HG03064 (cell line): Measurements from ENCODE around the gene FAM149B1.

Source experiments
- ATAC-seq: cut with Tn5 transposase; IDR thresholded peaks from one replicate; pipeline ENCODE4 v1.9.1; 2021; ENCODE audit warnings: low read depth; ENCODE audit not compliant: unreplicated experiment

Gene FAM149B1

GRCh38 chr10:73263693-73264347 is 95.9 kb downstream of the FAM149B1 start:
- ATAC-seq: no peak

DNA sequence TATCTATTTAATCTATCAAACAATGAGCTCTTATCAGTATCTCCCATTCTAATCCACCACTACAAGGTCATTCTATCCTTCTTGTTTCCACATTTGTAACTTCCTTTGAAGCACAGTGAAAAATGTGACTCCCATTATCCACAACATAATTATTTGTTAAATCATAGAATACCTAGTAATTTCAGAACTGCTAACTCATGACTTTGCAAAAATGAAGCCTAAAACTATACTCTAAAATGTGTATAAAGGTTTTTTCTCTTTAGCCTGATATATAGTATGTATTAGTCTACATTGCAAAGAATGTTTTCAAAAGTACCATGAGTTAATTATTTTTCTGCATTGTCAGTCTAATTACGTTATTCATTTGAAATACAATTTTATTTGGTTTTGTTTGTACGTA is 96.5 kb downstream of the FAM149B1 start:
- ATAC-seq: no peak

DNA sequence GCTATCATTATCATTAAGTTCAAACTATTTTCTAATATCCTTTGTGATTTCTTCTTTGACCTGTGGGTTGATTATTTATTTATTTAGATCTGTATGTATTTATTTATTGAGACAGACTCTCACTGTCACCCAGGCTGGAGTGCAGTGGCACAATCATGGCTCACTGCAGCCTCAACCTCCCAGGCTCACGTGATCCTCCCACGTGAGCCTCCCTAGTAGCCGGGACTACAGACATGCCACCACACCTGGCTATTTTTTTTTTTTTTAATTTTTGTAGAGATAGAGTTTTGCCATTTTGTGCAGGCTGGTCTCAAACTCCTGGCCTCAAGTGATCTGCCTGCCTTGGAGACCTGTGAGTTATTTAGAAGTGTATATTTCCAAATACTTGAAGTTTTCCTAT is 113.2 kb downstream of the FAM149B1 start:
- no peak for ATAC-seq

- no peak for ATAC-seq
These were observed 119.5 kb downstream of the FAM149B1 start for GRCh38 chr10:73287441-73287840.

DNA sequence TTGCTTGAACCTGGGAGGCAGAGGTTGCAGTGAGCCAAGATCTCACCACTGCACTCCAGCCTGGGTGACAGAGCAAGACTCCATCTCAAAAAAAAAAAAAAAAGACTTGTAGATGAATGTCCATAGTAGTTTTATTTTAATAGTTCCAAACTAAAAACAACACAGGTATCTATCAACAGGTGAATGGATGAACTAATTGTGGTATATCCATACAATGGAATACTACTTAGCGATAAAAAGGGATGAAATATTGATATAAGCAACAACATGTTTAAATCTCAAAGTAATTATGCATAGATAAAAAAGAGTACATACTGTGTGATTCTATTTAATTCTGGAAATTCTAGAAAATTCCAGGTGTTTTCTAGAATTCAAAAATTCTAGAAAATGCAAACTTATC is 122.0 kb downstream of the FAM149B1 start:
- no peak for ATAC-seq

GRCh38 chr10:73293461-73293860 is 125.5 kb downstream of the FAM149B1 start:
- ATAC-seq: no peak
